ENCODE measurements around the gene RPL21. TPM values are rescaled to one million over a fixed set of nuclear protein-coding genes. Genes with fewer than 3 reads are reported as not detected.

Gene RPL21
- polyA plus RNA-seq (2013), result 2,221 TPM

- peaks cover 14 to 36% (median 22%) of the 10 kb centered on the region in 4 experiments for H3K4me1 ChIP-seq (ENCODE audit: control extremely low read depth in 1 of 4, control insufficient read depth in 4 of 4, insufficient read depth in 4 of 4, low read length in 3 of 4)
- 0% methylated on average over 66 of the region's 69 CpGs for WGBS (ENCODE audit: insufficient coverage)
- H3K4me3 ChIP-seq (ENCODE audit: control insufficient read depth in 1 of 7, extremely low read depth in 1 of 7, insufficient read depth in 4 of 7, low read depth in 2 of 7, low read length in 6 of 7), result peak within 1 kb of the TSS; percentile 84 to 100 (median 98)
- peak; percentile 97 to 99 (median 97) for DNase-seq
- CTCF ChIA-PET, result interaction anchor here (0.8 to 1.0 kb wide), 3 partner anchors 9 to 266 kb away, joined by 3 to 4 read pairs (median 3); partner anchors contain the start of gene RASL11A
- H3K27ac ChIP-seq (ENCODE audit: insufficient read depth in 1 of 2, low read depth in 1 of 2, low read length in 2 of 2, poor library complexity in 1 of 2, severe bottlenecking in 2 of 2), result peak within 1 kb of the TSS; percentile 98 to 99
- POLR2A ChIA-PET, result interaction anchor here (0.8 to 1.3 kb wide), 3 partner anchors 16 to 268 kb away, joined by 3 read pairs; no protein-coding TSS in a partner anchor
- H3K9me3 ChIP-seq (ENCODE audit: control extremely low read depth in 1 of 5, control insufficient read depth in 4 of 5, insufficient read depth in 2 of 5, low read depth in 1 of 5, low read length in 4 of 5), result no peaks in the 10 kb centered on the region
- H3K36me3 ChIP-seq (ENCODE audit: control insufficient read depth in 4 of 4, insufficient read depth in 4 of 4, low read length in 3 of 4), result peaks cover 6 to 34% (median 18%) of the 10 kb centered on the region in 4 experiments
- H3K27me3 ChIP-seq (replicated peaks in 2 of 5; ENCODE audit: control insufficient read depth in 4 of 5, insufficient read depth in 5 of 5, low read length in 4 of 5), result no peaks in the 10 kb centered on the region
Observed at GRCh38 chr13:27251166-27252091, at the start of gene RPL21. TSS of gene RPL21 (plus strand) at chr13:27251558. CDS start at chr13:27253777, 2,219 bp downstream.

GRCh38 chr13:27201661-27202060, 49.7 kb upstream of the RPL21 start:
- POLR2A ChIA-PET, result no interaction called here
- H3K36me3 ChIP-seq (ENCODE audit: control insufficient read depth in 4 of 4, insufficient read depth in 4 of 4, low read length in 3 of 4), result no peaks in the 10 kb centered on the region
- DNase-seq, result no peak
- no peak overlapping the region for H3K4me3 ChIP-seq (ENCODE audit: control insufficient read depth in 1 of 7, extremely low read depth in 1 of 7, insufficient read depth in 4 of 7, low read depth in 2 of 7, low read length in 6 of 7)
- WGBS (ENCODE audit: insufficient coverage), result 100% methylated on average over 1 of the region's 1 CpG
- CTCF ChIA-PET, result no interaction called here
- no peaks in the 10 kb centered on the region for H3K27me3 ChIP-seq (replicated peaks in 2 of 5; ENCODE audit: control insufficient read depth in 4 of 5, insufficient read depth in 5 of 5, low read length in 4 of 5)
- H3K27ac ChIP-seq (ENCODE audit: insufficient read depth in 1 of 2, low read depth in 1 of 2, low read length in 2 of 2, poor library complexity in 1 of 2, severe bottlenecking in 2 of 2), result no peak overlapping the region
- H3K9me3 ChIP-seq (ENCODE audit: control extremely low read depth in 1 of 5, control insufficient read depth in 4 of 5, insufficient read depth in 2 of 5, low read depth in 1 of 5, low read length in 4 of 5), result peaks cover 0 to 4% (median 0%) of the 10 kb centered on the region in 5 experiments
- H3K4me1 ChIP-seq (ENCODE audit: control extremely low read depth in 1 of 4, control insufficient read depth in 4 of 4, insufficient read depth in 4 of 4, low read length in 3 of 4), result no peaks in the 10 kb centered on the region

DNA sequence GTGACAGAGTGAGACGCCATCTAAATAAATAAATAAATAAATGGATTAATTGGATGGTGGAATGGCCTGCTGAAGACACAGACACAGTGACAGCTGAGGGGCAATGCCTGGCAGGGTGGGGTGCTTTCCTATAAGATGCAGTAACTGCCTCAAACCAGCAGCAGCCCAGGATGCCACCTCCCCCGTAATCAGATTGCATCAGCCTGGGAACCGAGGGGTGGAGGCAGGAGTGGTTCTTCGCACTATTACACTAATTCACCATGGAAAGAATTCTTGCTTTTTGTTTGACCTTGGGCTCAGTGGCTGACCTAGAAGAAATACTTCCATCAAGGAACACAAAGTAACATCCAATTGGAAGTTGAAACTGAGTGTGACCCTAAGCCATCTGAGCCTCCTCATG, 48.2 kb upstream of the RPL21 start:
- Histone ChIP-seq H3K27ac (ENCODE audit: insufficient read depth in 1 of 2, low read depth in 1 of 2, low read length in 2 of 2, poor library complexity in 1 of 2, severe bottlenecking in 2 of 2) (no peak overlapping the region), H3K4me1 (ENCODE audit: control extremely low read depth in 1 of 4, control insufficient read depth in 4 of 4, insufficient read depth in 4 of 4, low read length in 3 of 4) (no peaks in the 10 kb centered on the region), H3K36me3 (ENCODE audit: control insufficient read depth in 4 of 4, insufficient read depth in 4 of 4, low read length in 3 of 4) (no peaks in the 10 kb centered on the region), H3K27me3 (replicated peaks in 2 of 5; ENCODE audit: control insufficient read depth in 4 of 5, insufficient read depth in 5 of 5, low read length in 4 of 5) (no peaks in the 10 kb centered on the region), H3K4me3 (ENCODE audit: control insufficient read depth in 1 of 7, extremely low read depth in 1 of 7, insufficient read depth in 4 of 7, low read depth in 2 of 7, low read length in 6 of 7) (no peak overlapping the region), H3K9me3 (ENCODE audit: control extremely low read depth in 1 of 5, control insufficient read depth in 4 of 5, insufficient read depth in 2 of 5, low read depth in 1 of 5, low read length in 4 of 5) (no peaks in the 10 kb centered on the region)
- DNase-seq, result no peak
- POLR2A ChIA-PET, result no interaction called here
- WGBS (ENCODE audit: insufficient coverage), result no CpG with 5 or more reads among the region's 4 CpGs
- CTCF ChIA-PET, result interaction anchor here (1.1 to 2.1 kb wide), 3 partner anchors 218 to 256 kb away, joined by 3 to 8 read pairs (median 3); no protein-coding TSS in a partner anchor

DNA sequence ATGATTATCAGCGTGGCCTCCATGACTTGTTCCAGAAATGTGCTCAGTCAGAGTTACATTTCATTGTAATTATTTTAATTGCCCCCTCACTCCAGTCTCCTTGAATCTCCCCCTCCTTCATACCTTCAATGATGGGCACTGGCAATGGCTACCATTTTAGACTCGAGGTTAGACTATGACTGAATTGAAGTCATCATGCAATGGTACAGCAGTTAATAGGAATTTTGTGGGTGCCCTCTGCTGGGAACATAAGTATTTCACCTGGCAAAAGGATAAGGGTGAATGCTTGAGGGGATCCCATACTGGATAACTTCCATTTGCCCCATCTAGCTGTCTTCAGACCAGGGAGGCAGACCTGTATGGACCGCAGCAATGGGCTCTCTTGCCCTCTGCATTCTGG, 47.5 kb upstream of the RPL21 start:
- Histone ChIP-seq H3K27me3 (replicated peaks in 2 of 5; ENCODE audit: control insufficient read depth in 4 of 5, insufficient read depth in 5 of 5, low read length in 4 of 5) (no peaks in the 10 kb centered on the region), H3K4me3 (ENCODE audit: control insufficient read depth in 1 of 7, extremely low read depth in 1 of 7, insufficient read depth in 4 of 7, low read depth in 2 of 7, low read length in 6 of 7) (no peak overlapping the region), H3K27ac (ENCODE audit: insufficient read depth in 1 of 2, low read depth in 1 of 2, low read length in 2 of 2, poor library complexity in 1 of 2, severe bottlenecking in 2 of 2) (no peak overlapping the region), H3K4me1 (ENCODE audit: control extremely low read depth in 1 of 4, control insufficient read depth in 4 of 4, insufficient read depth in 4 of 4, low read length in 3 of 4) (no peaks in the 10 kb centered on the region), H3K9me3 (ENCODE audit: control extremely low read depth in 1 of 5, control insufficient read depth in 4 of 5, insufficient read depth in 2 of 5, low read depth in 1 of 5, low read length in 4 of 5) (peaks cover 0 to 1% (median 0%) of the 10 kb centered on the region in 5 experiments), H3K36me3 (ENCODE audit: control insufficient read depth in 4 of 4, insufficient read depth in 4 of 4, low read length in 3 of 4) (no peaks in the 10 kb centered on the region)
- ChIA-PET POLR2A (no interaction called here), CTCF (interaction anchor here (1.1 to 2.1 kb wide), 3 partner anchors 218 to 257 kb away, joined by 3 to 8 read pairs (median 3); no protein-coding TSS in a partner anchor)
- peak; percentile 20 to 38 (median 23) for DNase-seq
- 86% methylated on average over 2 of the region's 3 CpGs for WGBS (ENCODE audit: insufficient coverage)

- ChIA-PET CTCF (interaction anchor here (0.6 kb wide), 1 partner anchor 181 kb away, joined by 5 read pairs; no protein-coding TSS in a partner anchor), POLR2A (no interaction called here)
- WGBS (ENCODE audit: insufficient coverage), result no CpG with 5 or more reads among the region's 1 CpG
- no peaks in the 10 kb centered on the region for H3K27me3 ChIP-seq (replicated peaks in 2 of 5; ENCODE audit: control insufficient read depth in 4 of 5, insufficient read depth in 5 of 5, low read length in 4 of 5)
- H3K9me3 ChIP-seq (ENCODE audit: control extremely low read depth in 1 of 5, control insufficient read depth in 4 of 5, insufficient read depth in 2 of 5, low read depth in 1 of 5, low read length in 4 of 5), result peaks cover 2 to 14% (median 9%) of the 10 kb centered on the region in 5 experiments
- H3K36me3 ChIP-seq (ENCODE audit: control insufficient read depth in 4 of 4, insufficient read depth in 4 of 4, low read length in 3 of 4), result no peaks in the 10 kb centered on the region
- H3K4me3 ChIP-seq (ENCODE audit: control insufficient read depth in 1 of 7, extremely low read depth in 1 of 7, insufficient read depth in 4 of 7, low read depth in 2 of 7, low read length in 6 of 7), result no peak overlapping the region
- no peak for DNase-seq
- H3K4me1 ChIP-seq (ENCODE audit: control extremely low read depth in 1 of 4, control insufficient read depth in 4 of 4, insufficient read depth in 4 of 4, low read length in 3 of 4), result no peaks in the 10 kb centered on the region
- H3K27ac ChIP-seq (ENCODE audit: insufficient read depth in 1 of 2, low read depth in 1 of 2, low read length in 2 of 2, poor library complexity in 1 of 2, severe bottlenecking in 2 of 2), result no peak overlapping the region
Observed at GRCh38 chr13:27208514-27208913, 42.8 kb upstream of the RPL21 start.

DNA sequence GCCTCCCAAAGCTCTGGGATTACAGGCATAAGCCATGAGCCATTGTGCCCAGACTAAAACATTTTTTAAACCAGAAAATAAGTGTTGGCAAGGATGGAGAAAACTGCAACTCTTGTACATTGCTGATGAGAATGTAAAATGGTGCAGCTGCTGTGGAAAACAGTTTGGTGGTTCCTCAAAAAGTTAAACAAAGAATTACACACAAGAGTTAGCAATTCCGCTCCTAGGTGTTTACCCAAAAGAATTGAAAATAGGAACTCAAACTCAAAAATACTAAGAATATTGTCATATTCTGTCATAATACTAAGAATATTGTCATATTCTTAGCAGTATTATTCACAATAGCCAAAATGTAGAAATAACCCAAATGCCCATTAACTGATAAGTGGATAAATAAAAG, 40.1 kb upstream of the RPL21 start:
- POLR2A ChIA-PET, result no interaction called here
- Histone ChIP-seq H3K27me3 (replicated peaks in 2 of 5; ENCODE audit: control insufficient read depth in 4 of 5, insufficient read depth in 5 of 5, low read length in 4 of 5) (no peaks in the 10 kb centered on the region), H3K4me3 (ENCODE audit: control insufficient read depth in 1 of 7, extremely low read depth in 1 of 7, insufficient read depth in 4 of 7, low read depth in 2 of 7, low read length in 6 of 7) (no peak overlapping the region), H3K4me1 (ENCODE audit: control extremely low read depth in 1 of 4, control insufficient read depth in 4 of 4, insufficient read depth in 4 of 4, low read length in 3 of 4) (no peaks in the 10 kb centered on the region), H3K36me3 (ENCODE audit: control insufficient read depth in 4 of 4, insufficient read depth in 4 of 4, low read length in 3 of 4) (no peaks in the 10 kb centered on the region), H3K27ac (ENCODE audit: insufficient read depth in 1 of 2, low read depth in 1 of 2, low read length in 2 of 2, poor library complexity in 1 of 2, severe bottlenecking in 2 of 2) (no peak overlapping the region), H3K9me3 (ENCODE audit: control extremely low read depth in 1 of 5, control insufficient read depth in 4 of 5, insufficient read depth in 2 of 5, low read depth in 1 of 5, low read length in 4 of 5) (peaks cover 2 to 14% (median 9%) of the 10 kb centered on the region in 5 experiments)
- peak in 1 of 3 donors; percentile 22 for DNase-seq
- CTCF ChIA-PET, result interaction anchor here (0.7 to 1.2 kb wide), 2 partner anchors 15 to 145 kb away, joined by 3 read pairs; no protein-coding TSS in a partner anchor
- no CpG with 5 or more reads among the region's 1 CpG for WGBS (ENCODE audit: insufficient coverage)

Data from common myeloid progenitor, CD34-positive (primary cell).